ENCODE measurements around the gene NSMCE1.

- no peak for TF ChIP-seq CTCF (conservative IDR thresholded peaks at IDR 0.05 in 1 of 2, IDR thresholded peaks at IDR 0.05 in 1 of 2; ENCODE audit: low read depth in 1 of 2, low read length in 2 of 2)
- TF ChIP-seq EZH2 (IDR thresholded peaks at IDR 0.05; ENCODE audit: low read length, missing control alignments) = no peak
Measured at GRCh38 chr16:27315333-27316037, 46.9 kb upstream of the NSMCE1 start.

Data from fibroblast of lung (primary cell).